Loucy (cell line): ENCODE results near the gene SIX3.

Experiments used
- H2AFZ ChIP-seq: fragments of 200-600 bp; sonication (generic); 2 replicates; pipeline ENCODE4 v1.6.0; 2016; ENCODE audit warnings: antibody characterized with exemption, mild to moderate bottlenecking, low read length, moderate library complexity
- H3F3A ChIP-seq: fragments of 200-600 bp; 2 replicates; pipeline ENCODE4 v1.6.0; 2016; ENCODE audit warnings: antibody characterized with exemption, low read depth, mild to moderate bottlenecking
- H3K27me3 ChIP-seq: fragments of 200-600 bp; sonication (generic); 2 replicates; pipeline ENCODE4 v1.6.1; 2014; ENCODE audit warnings: low read length, mild to moderate bottlenecking; ENCODE audit not compliant: insufficient read depth, poor library complexity, severe bottlenecking
- H3K36me3 ChIP-seq: fragments of 200-600 bp; sonication (generic); 2 replicates; pipeline ENCODE4 v1.6.1; 2016; ENCODE audit warnings: low read length; ENCODE audit not compliant: insufficient read depth
- H3K4me1 ChIP-seq: fragments of 200-600 bp; sonication (generic); 2 replicates; pipeline ENCODE4 v1.5.1; 2014; ENCODE audit warnings: low read length, mild to moderate bottlenecking; ENCODE audit not compliant: insufficient read depth, poor library complexity, severe bottlenecking
- H3K4me2 ChIP-seq: fragments of 200-600 bp; sonication (generic); 2 replicates; pipeline ENCODE4 v1.6.0; 2014; ENCODE audit warnings: antibody characterized with exemption, low read length, low read depth, mild to moderate bottlenecking; ENCODE audit not compliant: poor library complexity, severe bottlenecking
- H3K4me3 ChIP-seq: fragments of 200-600 bp; sonication (generic); 2 replicates; pipeline ENCODE4 v1.5.1; 2014; ENCODE audit warnings: low read length, mild to moderate bottlenecking, mixed read lengths; ENCODE audit not compliant: poor library complexity, severe bottlenecking
- H3K79me2 ChIP-seq: fragments of 200-600 bp; sonication (generic); 2 replicates; pipeline ENCODE4 v1.6.1; 2014; ENCODE audit warnings: low read length; ENCODE audit not compliant: insufficient read depth
- H3K9ac ChIP-seq: fragments of 200-600 bp; sonication (generic); 2 replicates; pipeline ENCODE4 v1.6.0; 2014; ENCODE audit warnings: mild to moderate bottlenecking, low read depth, low read length, moderate library complexity; ENCODE audit not compliant: poor library complexity, severe bottlenecking
- H3K9me2 ChIP-seq: fragments of 200-600 bp; sonication (generic); replicated peaks from 2 replicates; pipeline ENCODE4 v1.6.1; 2016; ENCODE audit warnings: low read depth, low read length, mixed read lengths
- H3K9me3 ChIP-seq: fragments of 200-600 bp; sonication (generic); 2 replicates; pipeline ENCODE4 v1.6.1; 2014; ENCODE audit warnings: mild to moderate bottlenecking, antibody characterized with exemption, low read length, low read depth; ENCODE audit not compliant: insufficient read depth
- H4K20me1 ChIP-seq: fragments of 200-600 bp; sonication (generic); 2 replicates; pipeline ENCODE4 v1.6.0; 2014; ENCODE audit warnings: antibody characterized with exemption, low read length, mild to moderate bottlenecking; ENCODE audit not compliant: insufficient read depth, poor library complexity, severe bottlenecking
- CTCF ChIP-seq: fragments of 200-600 bp; sonication (generic); conservative IDR thresholded peaks from 2 replicates; pipeline ENCODE4 v1.5.1; 2014; ENCODE audit warnings: mild to moderate bottlenecking, antibody characterized with exemption, low read length
- EZH2phosphoT487 ChIP-seq: fragments of 200-600 bp; IDR thresholded peaks from 2 replicates; pipeline ENCODE4 v1.6.1; 2018; ENCODE audit warnings: antibody characterized with exemption, mild to moderate bottlenecking, moderate library complexity, borderline replicate concordance

SIX3 gene

GRCh38 chr2:44962176-44962695, 20.7 kb downstream of the SIX3 start:
- Histone ChIP-seq H3K4me1 (no peaks in the 10 kb centered on the region), H3K9me2 (no peaks in the 10 kb centered on the region), H4K20me1 (no peaks in the 10 kb centered on the region), H3K27me3 (no peaks in the 10 kb centered on the region), H2AFZ (no peak overlapping the region), H3K36me3 (no peaks in the 10 kb centered on the region), H3K9me3 (no peaks in the 10 kb centered on the region), H3K4me2 (no peak overlapping the region), H3F3A (no peaks in the 10 kb centered on the region), H3K4me3 (no peak overlapping the region), H3K79me2 (no peaks in the 10 kb centered on the region), H3K9ac (no peak overlapping the region)
- no peak for TF ChIP-seq EZH2phosphoT487
- TF ChIP-seq CTCF, result no peak

GRCh38 chr2:44964752-44965236, 23.3 kb downstream of the SIX3 start:
- peak; percentile 34; the same call in 1 of the 2 replicates for TF ChIP-seq CTCF
- no peak for TF ChIP-seq EZH2phosphoT487
- Histone ChIP-seq H3K79me2 (no peaks in the 10 kb centered on the region), H3K27me3 (no peaks in the 10 kb centered on the region), H3K9ac (no peak overlapping the region), H3K9me3 (no peaks in the 10 kb centered on the region), H3K36me3 (no peaks in the 10 kb centered on the region), H3K4me1 (no peaks in the 10 kb centered on the region), H4K20me1 (no peaks in the 10 kb centered on the region), H3K4me3 (no peak overlapping the region), H3K9me2 (no peaks in the 10 kb centered on the region), H3F3A (no peaks in the 10 kb centered on the region), H3K4me2 (no peak overlapping the region), H2AFZ (no peak overlapping the region)

- Histone ChIP-seq H3K9me3 (no peaks in the 10 kb centered on the region), H3F3A (no peaks in the 10 kb centered on the region), H3K4me2 (no peak overlapping the region), H4K20me1 (no peaks in the 10 kb centered on the region), H3K27me3 (no peaks in the 10 kb centered on the region), H3K9ac (no peak overlapping the region), H3K9me2 (no peaks in the 10 kb centered on the region), H3K4me1 (no peaks in the 10 kb centered on the region), H3K4me3 (no peak overlapping the region), H3K36me3 (no peaks in the 10 kb centered on the region), H2AFZ (no peak overlapping the region), H3K79me2 (no peaks in the 10 kb centered on the region)
- TF ChIP-seq CTCF (no peak), EZH2phosphoT487 (no peak)
These were observed 24.2 kb downstream of the SIX3 start for GRCh38 chr2:44965684-44966083.
